H9 (cell line): Measurements from ENCODE around the gene CYP1B1. TPM values are rescaled to one million over a fixed set of nuclear protein-coding genes. Genes with fewer than 3 reads are reported as not detected.

Experiments
- DNase-seq: peaks from one replicate; pipeline ENCODE4 v3.0.0-alpha.2; 2017
- H2AFZ ChIP-seq: one replicate; pipeline ENCODE4 v1.6.1; 2013; ENCODE audit warnings: mild to moderate bottlenecking, low read length, control low read depth, moderate library complexity
- H2AK5ac ChIP-seq: 2 replicates; pipeline ENCODE4 v1.6.1; 2013; ENCODE audit warnings: low read length, control low read depth, mixed read lengths; ENCODE audit not compliant: insufficient read length
- H2BK120ac ChIP-seq: one replicate; pipeline ENCODE4 v1.6.1; 2013; ENCODE audit warnings: low read depth, mild to moderate bottlenecking, low read length, control low read depth, inconsistent platforms; ENCODE audit not compliant: poor library complexity, severe bottlenecking
- H2BK12ac ChIP-seq: 2 replicates; pipeline ENCODE4 v1.6.1; 2013; ENCODE audit warnings: low read length, control low read depth, mixed read lengths, low read depth; ENCODE audit not compliant: insufficient read length
- H2BK15ac ChIP-seq: 2 replicates; pipeline ENCODE4 v1.6.1; 2013; ENCODE audit warnings: low read depth, low read length, control low read depth
- H2BK20ac ChIP-seq: one replicate; pipeline ENCODE4 v1.6.1; 2013; ENCODE audit warnings: low read depth, mild to moderate bottlenecking, low read length, control low read depth, inconsistent platforms; ENCODE audit not compliant: poor library complexity, severe bottlenecking
- H2BK5ac ChIP-seq: 2 replicates; pipeline ENCODE4 v1.6.1; 2013; ENCODE audit warnings: low read length, control low read depth, mixed read lengths; ENCODE audit not compliant: insufficient read length
- H3K14ac ChIP-seq: 2 replicates; pipeline ENCODE4 v1.6.1; 2013; ENCODE audit warnings: low read length, control low read depth; ENCODE audit not compliant: insufficient read depth
- H3K18ac ChIP-seq: 2 replicates; pipeline ENCODE4 v1.6.1; 2013; ENCODE audit warnings: low read depth, mild to moderate bottlenecking, mixed read lengths, low read length, control low read depth; ENCODE audit not compliant: insufficient read length
- H3K23ac ChIP-seq: 2 replicates; pipeline ENCODE4 v1.6.1; 2013; ENCODE audit warnings: low read length, control low read depth, mixed read lengths, low read depth; ENCODE audit not compliant: insufficient read length
- H3K23me2 ChIP-seq: 2 replicates; pipeline ENCODE4 v1.6.1; 2013; ENCODE audit warnings: low read depth, mild to moderate bottlenecking, mixed read lengths, low read length, control low read depth; ENCODE audit not compliant: insufficient read length, poor library complexity, severe bottlenecking
- H3K27ac ChIP-seq: 2 replicates; pipeline ENCODE4 v1.5.1; 2013; ENCODE audit warnings: low read length, control low read depth, mixed read lengths, low read depth; ENCODE audit not compliant: insufficient read length
- H3K27me3 ChIP-seq: 2 replicates; pipeline ENCODE4 v1.6.1; 2013; ENCODE audit warnings: low read length, control low read depth, inconsistent platforms; ENCODE audit not compliant: insufficient read depth
- H3K4ac ChIP-seq: 2 replicates; pipeline ENCODE4 v1.6.1; 2013; ENCODE audit warnings: low read depth, mild to moderate bottlenecking, control low read depth, inconsistent platforms, low read length, moderate library complexity
- H3K4me1 ChIP-seq: 2 replicates; pipeline ENCODE4 v1.6.1; 2013; ENCODE audit warnings: low read length, control low read depth, inconsistent platforms; ENCODE audit not compliant: insufficient read depth
- H3K4me2 ChIP-seq: 2 replicates; pipeline ENCODE4 v1.6.1; 2013; ENCODE audit warnings: low read length, control low read depth, mixed read lengths; ENCODE audit not compliant: insufficient read length, insufficient read depth
- H3K56ac ChIP-seq: 2 replicates; pipeline ENCODE4 v1.6.1; 2013; ENCODE audit warnings: low read depth, mild to moderate bottlenecking, mixed read lengths, low read length, control low read depth; ENCODE audit not compliant: insufficient read length
- H3K79me1 ChIP-seq: 2 replicates; pipeline ENCODE4 v1.6.1; 2013; ENCODE audit warnings: low read depth, mild to moderate bottlenecking, moderate library complexity, low read length, control low read depth, inconsistent platforms; ENCODE audit not compliant: insufficient read depth, poor library complexity, severe bottlenecking
- H3K79me2 ChIP-seq: 2 replicates; pipeline ENCODE4 v1.6.1; 2013; ENCODE audit warnings: low read length, control low read depth, inconsistent platforms; ENCODE audit not compliant: insufficient read depth
- H3K9ac ChIP-seq: 2 replicates; pipeline ENCODE4 v1.6.1; 2013; ENCODE audit warnings: low read length, control low read depth, mixed read lengths; ENCODE audit not compliant: insufficient read length; ENCODE audit errors: extremely low read depth
- H3K9me3 ChIP-seq: one replicate; pipeline ENCODE4 v1.6.1; 2013; ENCODE audit warnings: low read depth, low read length, inconsistent platforms; ENCODE audit not compliant: control insufficient read depth
- H3T11ph ChIP-seq: one replicate; pipeline ENCODE4 v1.6.1; 2013; ENCODE audit warnings: mild to moderate bottlenecking, low read length, control low read depth, inconsistent platforms
- H4K20me1 ChIP-seq: one replicate; pipeline ENCODE4 v1.6.1; 2013; ENCODE audit not compliant: control insufficient read depth, insufficient read length, insufficient read depth
- H4K5ac ChIP-seq: 2 replicates; pipeline ENCODE4 v1.6.1; 2013; ENCODE audit warnings: low read depth, mild to moderate bottlenecking, mixed read lengths, low read length, control low read depth; ENCODE audit not compliant: insufficient read length
- H4K8ac ChIP-seq: replicated peaks from 2 replicates; pipeline ENCODE4 v1.6.1; 2013; ENCODE audit warnings: low read length, control low read depth, mixed read lengths, low read depth; ENCODE audit not compliant: insufficient read length
- H4K91ac ChIP-seq: 2 replicates; pipeline ENCODE4 v1.6.1; 2013; ENCODE audit warnings: low read depth, mild to moderate bottlenecking, moderate library complexity, mixed read lengths, low read length, control low read depth; ENCODE audit not compliant: insufficient read length
- H3K27ac Mint-ChIP-seq, 3 experiments: 2 replicates in 2 of 3; 3 replicates in 1 of 3; pipeline ENCODE4 v1.8.0; 2020 to 2021; ENCODE audit warnings: mixed read lengths in 3 of 3, mild to moderate bottlenecking in 1 of 3, moderate library complexity in 1 of 3
- H3K27me3 Mint-ChIP-seq: 2 replicates; pipeline ENCODE4 v1.8.0; 2021; ENCODE audit warnings: low read depth, mild to moderate bottlenecking, moderate library complexity, mixed read lengths
- H3K36me3 Mint-ChIP-seq, 3 experiments: 2 replicates in 2 of 3; 3 replicates in 1 of 3; pipeline ENCODE4 v1.8.0; 2020 to 2021; ENCODE audit warnings: low read depth in 3 of 3, mixed read lengths in 3 of 3; ENCODE audit not compliant: insufficient read depth in 1 of 3
- H3K4me1 Mint-ChIP-seq, 2 experiments: 2 replicates each; pipeline ENCODE4 v1.8.0; 2020; ENCODE audit warnings: mixed read lengths in 2 of 2
- H3K4me3 Mint-ChIP-seq, 2 experiments: 2 replicates in 1 of 2; 3 replicates in 1 of 2; pipeline ENCODE4 v1.8.0; 2020 to 2021; ENCODE audit warnings: mild to moderate bottlenecking in 2 of 2, mixed read lengths in 2 of 2, moderate library complexity in 1 of 2
- H3K9me3 Mint-ChIP-seq, 2 experiments: 2 replicates in 1 of 2; 3 replicates in 1 of 2; pipeline ENCODE4 v1.8.0; 2020; ENCODE audit warnings: mild to moderate bottlenecking in 2 of 2, mixed read lengths in 2 of 2, moderate library complexity in 1 of 2
- CTCF ChIP-seq: fragments of 200-600 bp; sonication (generic); conservative IDR thresholded peaks from 3 replicates; pipeline ENCODE4 v1.8.0; 2021; ENCODE audit warnings: antibody characterized with exemption, mild to moderate bottlenecking
- WGBS: extraction: QIAGEN DNeasy Blood & Tissue Kit; methylation state at CpG from one replicate; pipeline ENCODE4 v1.1.7; 2013; ENCODE audit warnings: missing lambda C conversion rate, low lambda C conversion rate, mixed read lengths; ENCODE audit not compliant: insufficient read length; ENCODE audit errors: extremely low coverage; 5-methylcytosine and 5-hydroxymethylcytosine counted together
- total RNA-seq: library from RNA; stranded (reverse); gene quantifications from 2 replicates; pipeline ENCODE4 v1.2.1, GENCODE V29; 2021

CYP1B1 gene
- total RNA-seq, 1 experiment from 2014 or later = 2.7 TPM

- H3K27ac Mint-ChIP-seq = no peak overlapping the region; a peak in 1 of 7 replicates
- Histone ChIP-seq H3K23me2 (no peaks in the 10 kb centered on the region), H3K14ac (no peak overlapping the region), H4K5ac (no peak overlapping the region), H3K27me3 (no peaks in the 10 kb centered on the region), H3K79me2 (no peaks in the 10 kb centered on the region), H3K4me1 (no peaks in the 10 kb centered on the region), H2BK120ac (no peak overlapping the region), H3K79me1 (no peaks in the 10 kb centered on the region), H2BK20ac (no peak overlapping the region), H2AK5ac (no peak overlapping the region), H2AFZ (no peak overlapping the region), H4K20me1 (no peaks in the 10 kb centered on the region), H3K9me3 (no peaks in the 10 kb centered on the region), H3K18ac (no peak overlapping the region), H2BK15ac (no peak overlapping the region), H3K23ac (no peak overlapping the region), H4K8ac (no peak overlapping the region), H3K9ac (no peak overlapping the region), H3K27ac (no peak overlapping the region), H3K56ac (no peak overlapping the region), H3K4ac (no peak overlapping the region), H3T11ph (no peak overlapping the region), H4K91ac (no peak overlapping the region), H2BK5ac (no peak overlapping the region), H2BK12ac (no peak overlapping the region), H3K4me2 (no peak overlapping the region)
- peaks cover 0 to 1% of the 10 kb centered on the region in 2 experiments; a peak in 1 of 4 replicates for H3K4me1 Mint-ChIP-seq
- H3K4me3 Mint-ChIP-seq = no peak overlapping the region
- H3K9me3 Mint-ChIP-seq = no peaks in the 10 kb centered on the region; a peak in 1 of 5 replicates
- no peak for DNase-seq
- H3K27me3 Mint-ChIP-seq = peaks cover 2% of the 10 kb centered on the region
- no peaks in the 10 kb centered on the region for H3K36me3 Mint-ChIP-seq
- WGBS = no CpG with 5 or more reads among the region's 5 CpGs
- no peak for TF ChIP-seq CTCF
Measured at GRCh38 chr2:38060236-38061018, 15.5 kb downstream of the CYP1B1 start.
